Germinal center (tissue), 1 donor: ENCODE data around the gene CHD1.

Source experiments
- DNase-seq: peaks from one replicate; pipeline ENCODE4 v3.0.0; 2012; ENCODE audit warnings: mixed read lengths, low spot score

Gene CHD1

GRCh38 chr5:98807806-98808205, 121.0 kb downstream of the CHD1 start:
- no peak for DNase-seq

GRCh38 chr5:98805070-98805469, 123.7 kb downstream of the CHD1 start:
- no peak for DNase-seq

- DNase-seq, result no peak
Measured at GRCh38 chr5:98804066-98804465, 124.7 kb downstream of the CHD1 start.
